HCT116 (cell line): Measurements from ENCODE around the gene DPYD. TPM values are rescaled to one million over a fixed set of nuclear protein-coding genes. Genes with fewer than 3 reads are reported as not detected.
A peak's percentile ranks its signal among the peaks of the same experiment; 100 is the strongest.

Experiments used
- ATAC-seq: fragments of 200-7000 bp; cut with Tn5 transposase; 2 replicates; pipeline ENCODE4 v1.9.1; 2020; ENCODE audit warnings: mild to moderate bottlenecking, moderate library complexity
- BruUV-seq: library from RNA; stranded (reverse); fragments of 400-500 nt; replicated peaks from 2 replicates; lab custom pipeline; 2021; lab: Mats Ljungman, UMichigan
- CTCF ChIA-PET: fragments of 300-600 bp; sonication (Branson Sonifier 250); formaldehyde crosslinking; loops from one replicate; lab custom pipeline; 2021; ENCODE audit warnings: antibody characterized with exemption; lab: Charles Lee
- POLR2A ChIA-PET: fragments of 300-600, 350-600 bp; sonication (Branson Sonifier 250); formaldehyde crosslinking; loops from one replicate; lab custom pipeline; 2021; ENCODE audit warnings: antibody characterized with exemption; lab: Charles Lee
- RAD21 ChIA-PET, 2 experiments: fragments of 300-600 bp; sonication (Branson Sonifier 250); formaldehyde crosslinking; loops; one replicate each; lab custom pipeline; 2023; ENCODE audit warnings: low total read pairs in 2 of 2; ENCODE audit not compliant: uncharacterized antibody in 2 of 2, unreplicated experiment in 2 of 2, low non-redundant PET in 1 of 2; lab: Charles Lee
- DNase-seq: peaks from one replicate; pipeline ENCODE4 v3.0.0-alpha.2; 2010; ENCODE audit warnings: low read depth, low spot score
- H2AFZ ChIP-seq: fragments of 200-600 bp; shearing (Covaris generic), sonication (generic); 2 replicates; pipeline ENCODE4 v1.6.1; 2017; ENCODE audit warnings: low read depth, mixed run types, mixed read lengths, antibody characterized with exemption, low read length; ENCODE audit not compliant: poor library complexity, severe bottlenecking
- H3K27ac ChIP-seq: 2 replicates; pipeline ENCODE4 v1.5.1; 2012; ENCODE audit warnings: low read depth, low read length
- H3K27me3 ChIP-seq: fragments of 200-600 bp; sonication (generic); 2 replicates; pipeline ENCODE4 v1.6.1; 2016; ENCODE audit warnings: mixed run types, low read length, mixed read lengths; ENCODE audit not compliant: insufficient read depth
- H3K36me3 ChIP-seq, 2 experiments: fragments of 200-500 bp in 1 of 2; fragments of 200-600 bp in 1 of 2; sonication (Bioruptor generic) in 1 of 2; sonication (generic) in 1 of 2; 2 replicates each; pipeline versions ENCODE4 v1.5.1 to v1.6.1; 2014 to 2016; ENCODE audit warnings: low read length in 2 of 2, inconsistent platforms in 1 of 2, mixed read lengths in 1 of 2, mixed run types in 1 of 2; ENCODE audit not compliant: insufficient read depth in 2 of 2, control insufficient read depth in 1 of 2
- H3K4me1 ChIP-seq, 2 experiments: fragments of 200-600 bp in 1 of 2; sonication (generic) in 1 of 2; 2 replicates each; pipeline versions ENCODE4 v1.5.1 to v1.6.1; 2012 to 2017; ENCODE audit warnings: low read length in 2 of 2, inconsistent platforms in 1 of 2, mild to moderate bottlenecking in 1 of 2, mixed read lengths in 1 of 2, mixed run types in 1 of 2, moderate library complexity in 1 of 2; ENCODE audit not compliant: insufficient read depth in 2 of 2, control insufficient read depth in 1 of 2
- H3K4me2 ChIP-seq: fragments of 200-600 bp; sonication (generic); 2 replicates; pipeline ENCODE4 v1.6.1; 2017; ENCODE audit warnings: mixed run types, low read length, mixed read lengths
- H3K4me3 ChIP-seq, 2 experiments: fragments of 200-600 bp in 1 of 2; sonication (generic) in 1 of 2; replicated peaks in 1 of 2; 2 replicates each; pipeline ENCODE4 v1.5.1; 2011 to 2016; ENCODE audit warnings: low read length in 2 of 2, control low read depth in 1 of 2, low read depth in 1 of 2, mild to moderate bottlenecking in 1 of 2, mixed read lengths in 1 of 2, mixed run types in 1 of 2
- H3K79me2 ChIP-seq: fragments of 200-600 bp; sonication (generic); 2 replicates; pipeline ENCODE4 v1.6.1; 2017; ENCODE audit warnings: mild to moderate bottlenecking, mixed run types, low read length, moderate library complexity, mixed read lengths; ENCODE audit not compliant: insufficient read depth
- H3K9ac ChIP-seq: fragments of 200-600 bp; sonication (generic); 2 replicates; pipeline ENCODE4 v1.6.1; 2016; ENCODE audit warnings: low read length, mixed read lengths
- H3K9me2 ChIP-seq: fragments of 200-600 bp; sonication (generic), shearing (Covaris generic); 2 replicates; pipeline ENCODE4 v1.6.1; 2017; ENCODE audit warnings: mixed run types, mild to moderate bottlenecking, moderate library complexity; ENCODE audit not compliant: insufficient read depth
- H3K9me3 ChIP-seq, 2 experiments: fragments of 200-500 bp in 1 of 2; fragments of 200-600 bp in 1 of 2; sonication (Bioruptor generic) in 1 of 2; sonication (generic) in 1 of 2; 2 replicates each; pipeline ENCODE4 v1.6.1; 2014 to 2017; ENCODE audit warnings: low read length in 2 of 2, mixed read lengths in 2 of 2, inconsistent platforms in 1 of 2, low read depth in 1 of 2, mild to moderate bottlenecking in 1 of 2, mixed run types in 1 of 2, moderate library complexity in 1 of 2; ENCODE audit not compliant: control insufficient read depth in 1 of 2, insufficient read depth in 1 of 2
- H4K20me1 ChIP-seq: fragments of 200-600 bp; sonication (generic), shearing (Covaris generic); 2 replicates; pipeline ENCODE4 v1.6.1; 2017; ENCODE audit warnings: mixed run types, mild to moderate bottlenecking, moderate library complexity; ENCODE audit not compliant: insufficient read depth
- ATF3 ChIP-seq: IDR thresholded peaks from 2 replicates; pipeline ENCODE4 v1.6.1; 2012
- CEBPB ChIP-seq: IDR thresholded peaks from 2 replicates; pipeline ENCODE4 v1.6.1; 2012; ENCODE audit warnings: low read depth
- CTCF ChIP-seq, 3 experiments: fragments of 200-600 bp in 1 of 3; sonication (generic) in 1 of 3; IDR thresholded peaks in 2 of 3; conservative IDR thresholded peaks in 1 of 3; 2 replicates each; pipeline ENCODE4 v1.5.1; 2012 to 2017; ENCODE audit warnings: low read depth in 2 of 3, low read length in 2 of 3, antibody characterized with exemption in 1 of 3, borderline replicate concordance in 1 of 3, control low read depth in 1 of 3, mild to moderate bottlenecking in 1 of 3, mixed read lengths in 1 of 3, mixed run types in 1 of 3, moderate library complexity in 1 of 3; ENCODE audit not compliant: insufficient read depth in 1 of 3
- EGR1 ChIP-seq: IDR thresholded peaks from 2 replicates; pipeline ENCODE4 v1.6.1; 2012; ENCODE audit warnings: low read depth
- ELF1 ChIP-seq: IDR thresholded peaks from 2 replicates; pipeline ENCODE4 v1.6.1; 2012; ENCODE audit warnings: low read depth, borderline replicate concordance
- EZH2 ChIP-seq: fragments of 200-600 bp; sonication (generic); IDR thresholded peaks from 2 replicates; pipeline ENCODE4 v1.6.1; 2017; ENCODE audit warnings: antibody characterized with exemption, mixed run types
- FOSL1 ChIP-seq: IDR thresholded peaks from 2 replicates; pipeline ENCODE4 v1.6.1; 2012; ENCODE audit warnings: low read depth
- JUND ChIP-seq: IDR thresholded peaks from 2 replicates; pipeline ENCODE4 v1.6.1; 2012
- POLR2A ChIP-seq: IDR thresholded peaks from 2 replicates; pipeline ENCODE4 v1.7.0; 2011; ENCODE audit warnings: borderline replicate concordance; ENCODE audit not compliant: insufficient read depth, insufficient read length; ENCODE audit errors: extremely low read depth
- POLR2AphosphoS5 ChIP-seq: IDR thresholded peaks from 2 replicates; pipeline ENCODE4 v1.6.1; 2011; ENCODE audit warnings: mild to moderate bottlenecking, low read depth, low read length, moderate library complexity
- RAD21 ChIP-seq: IDR thresholded peaks from 2 replicates; pipeline ENCODE4 v1.6.1; 2012; ENCODE audit warnings: low read depth, mild to moderate bottlenecking
- REST ChIP-seq: IDR thresholded peaks from 2 replicates; pipeline ENCODE4 v1.6.1; 2012; ENCODE audit warnings: low read depth
- SIN3A ChIP-seq: IDR thresholded peaks from 2 replicates; pipeline ENCODE4 v1.6.1; 2012; ENCODE audit warnings: low read depth
- SP1 ChIP-seq: IDR thresholded peaks from 2 replicates; pipeline ENCODE4 v1.6.1; 2012; ENCODE audit warnings: low read depth
- SRF ChIP-seq: IDR thresholded peaks from 2 replicates; pipeline ENCODE4 v1.6.1; 2012; ENCODE audit warnings: low read depth
- TCF7L2 ChIP-seq: IDR thresholded peaks from 2 replicates; pipeline ENCODE4 v1.7.0; 2011; ENCODE audit warnings: borderline replicate concordance, inconsistent platforms; ENCODE audit not compliant: insufficient read depth, insufficient read length; ENCODE audit errors: extremely low read depth
- ZBTB33 ChIP-seq: IDR thresholded peaks from 2 replicates; pipeline ENCODE4 v1.6.1; 2011; ENCODE audit warnings: mild to moderate bottlenecking, low read length, moderate library complexity; ENCODE audit not compliant: insufficient replicate concordance; ENCODE audit errors: extremely low read depth
- ZFX ChIP-seq: fragments of 450-650 bp; IDR thresholded peaks from 2 replicates; pipeline ENCODE4 v1.6.1; 2017
- ZNF274 ChIP-seq: fragments of 200-500 bp; sonication (Bioruptor generic); IDR thresholded peaks from 2 replicates; pipeline ENCODE4 v1.6.1; 2014; ENCODE audit warnings: mild to moderate bottlenecking, low read depth, low read length, inconsistent platforms
- intact Hi-C: fragments of 100-400 bp; cut with micrococcal nuclease; formaldehyde crosslinking; loops from 2 replicates; pipeline ENCODE4 v1.10.0; 2022
- total RNA-seq: library from RNA; stranded (reverse); gene quantifications from one replicate; pipeline ENCODE4 v1.2.1, GENCODE V29; 2021; ENCODE audit not compliant: unreplicated experiment
- TF ChIP-seq, protein P1 (sequence below): IDR thresholded peaks from 2 replicates; pipeline ENCODE4 v1.6.1; 2012

The DPYD gene
- total RNA-seq, 1 experiment from 2014 or later: 1.7 TPM

GRCh38 chr1:97820470-97821188 is 100.2 kb downstream of the DPYD start:
- no peaks in the 10 kb centered on the region for H3K79me2 ChIP-seq
- RAD21 ChIA-PET: no interaction called here
- no peaks in the 10 kb centered on the region for H4K20me1 ChIP-seq
- POLR2A ChIA-PET: no interaction called here
- H3K9ac ChIP-seq: no peak overlapping the region
- H3K9me2 ChIP-seq: no peaks in the 10 kb centered on the region
- H3K4me3 ChIP-seq: no peak overlapping the region
- peak; percentile 29 for DNase-seq
- intact Hi-C loops: loop anchor here (1.0 to 5.0 kb wide), 3 partner anchors 232 to 854 kb away; no protein-coding TSS in a partner anchor
- no peaks in the 10 kb centered on the region for H3K9me3 ChIP-seq
- H3K4me1 ChIP-seq: no peaks in the 10 kb centered on the region
- H3K4me2 ChIP-seq: no peak overlapping the region
- CTCF ChIA-PET: interaction anchor here (1.0 kb wide), 1 partner anchor 577 kb away, joined by 4 read pairs; no protein-coding TSS in a partner anchor
- no peak overlapping the region for H2AFZ ChIP-seq
- no peak overlapping the region for H3K27ac ChIP-seq
- ATAC-seq: peak; percentile 72
- no peaks in the 10 kb centered on the region for H3K36me3 ChIP-seq
- no peaks in the 10 kb centered on the region for H3K27me3 ChIP-seq
- no TSS peak for BruUV-seq
- TF ChIP-seq CTCF (IDR thresholded peaks at IDR 0.05 in 2 of 3, conservative IDR thresholded peaks at IDR 0.05 in 1 of 3; ENCODE audit: borderline replicate concordance in 1 of 3, insufficient read depth in 1 of 3, low read depth in 2 of 3, low read length in 2 of 3) (peak; percentile 30 to 67 (median 38); a peak in 5 of 6 replicates), SP1 (no peak), TCF7L2 (no peak), CEBPB (no peak), JUND (no peak), RAD21 (peak; percentile 73), SRF (no peak), SIN3A (no peak), ZBTB33 (no peak), FOSL1 (0 out of 2 replicates have a peak, but pooled peaks have one; percentile 7), ATF3 (no peak), EZH2 (no peak), ZNF274 (no peak), POLR2A (no peak), EGR1 (no peak), ZFX (no peak), REST (no peak), ELF1 (no peak), POLR2AphosphoS5 (no peak)
- TF ChIP-seq, protein P1, sequence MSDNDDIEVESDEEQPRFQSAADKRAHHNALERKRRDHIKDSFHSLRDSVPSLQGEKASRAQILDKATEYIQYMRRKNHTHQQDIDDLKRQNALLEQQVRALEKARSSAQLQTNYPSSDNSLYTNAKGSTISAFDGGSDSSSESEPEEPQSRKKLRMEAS: no peak
